CD4-positive, alpha-beta T cell (primary cell): ENCODE results near the gene THEM5. TPM values are rescaled to one million over a fixed set of nuclear protein-coding genes. Genes with fewer than 3 reads are reported as not detected.

Source experiments
- ATAC-seq: fragments of 200-7000 bp; cut with Tn5 transposase; one replicate; pipeline ENCODE4 v1.10.0; 2022; ENCODE audit warnings: mild to moderate bottlenecking; ENCODE audit not compliant: poor library complexity
- CTCF ChIA-PET: fragments of 350-600 bp; sonication (Branson Sonifier 250); formaldehyde crosslinking; loops from one replicate; lab custom pipeline; 2021; ENCODE audit warnings: antibody characterized with exemption, inconsistent platforms; lab: Charles Lee
- POLR2A ChIA-PET: fragments of 350-600 bp; sonication (Branson Sonifier 250); formaldehyde crosslinking; loops from one replicate; lab custom pipeline; 2021; ENCODE audit warnings: antibody characterized with exemption, inconsistent platforms; lab: Charles Lee
- DNase-seq, 14 experiments: peaks; one replicate each; pipeline ENCODE4 v3.0.0-alpha.2; 2013 to 2020; ENCODE audit warnings: mixed read lengths in 2 of 14
- H3K27ac ChIP-seq, 2 donors: one replicate each; pipeline versions ENCODE4 v1.5.1 to v1.7.0; 2013; ENCODE audit warnings: low read length in 2 of 2, low read depth in 1 of 2, mild to moderate bottlenecking in 1 of 2
- H3K27me3 ChIP-seq, 2 experiments: 1 replicate in 1 of 2; 2 replicates in 1 of 2; pipeline versions ENCODE4 v1.6.1 to v1.7.0; 2013; ENCODE audit warnings: low read length in 2 of 2, control low read depth in 1 of 2, mild to moderate bottlenecking in 1 of 2, moderate library complexity in 1 of 2; ENCODE audit not compliant: insufficient read depth in 2 of 2, control insufficient read depth in 1 of 2
- H3K36me3 ChIP-seq: one replicate; pipeline ENCODE4 v1.6.1; 2013; ENCODE audit warnings: low read length, control low read depth; ENCODE audit not compliant: insufficient read depth
- H3K4me1 ChIP-seq: one replicate; pipeline ENCODE4 v1.6.1; 2013; ENCODE audit warnings: low read length, control low read depth; ENCODE audit not compliant: insufficient read depth
- H3K4me3 ChIP-seq: one replicate; pipeline ENCODE4 v1.5.1; 2013; ENCODE audit warnings: mild to moderate bottlenecking, low read length, moderate library complexity
- H3K9me3 ChIP-seq, 2 experiments: 1 replicate in 1 of 2; 2 replicates in 1 of 2; pipeline versions ENCODE4 v1.6.1 to v1.7.0; 2013; ENCODE audit warnings: low read length in 2 of 2, mild to moderate bottlenecking in 2 of 2, control low read depth in 1 of 2, moderate library complexity in 1 of 2; ENCODE audit not compliant: control insufficient read depth in 1 of 2, insufficient read depth in 1 of 2
- H3K27ac Mint-ChIP-seq: one replicate; pipeline ENCODE4 v1.8.0; 2020; ENCODE audit warnings: mixed read lengths
- H3K27me3 Mint-ChIP-seq: one replicate; pipeline ENCODE4 v1.8.0; 2021; ENCODE audit warnings: mixed read lengths
- H3K36me3 Mint-ChIP-seq: one replicate; pipeline ENCODE4 v1.8.0; 2021; ENCODE audit warnings: low read depth, mixed read lengths
- H3K4me1 Mint-ChIP-seq: one replicate; pipeline ENCODE4 v1.8.0; 2021; ENCODE audit warnings: low read depth, mixed read lengths
- H3K4me3 Mint-ChIP-seq: one replicate; pipeline ENCODE4 v1.8.0; 2020; ENCODE audit warnings: mild to moderate bottlenecking, mixed read lengths
- H3K9me3 Mint-ChIP-seq: one replicate; pipeline ENCODE4 v1.8.0; 2020; ENCODE audit warnings: mixed read lengths
- CTCF ChIP-seq: fragments of 200-600 bp; IDR thresholded peaks from one replicate; pipeline ENCODE4 v1.8.0; 2022; ENCODE audit warnings: antibody characterized with exemption, mild to moderate bottlenecking
- intact Hi-C, 2 experiments: fragments of 100-400 bp; cut with DNase I in 1 of 2; cut with micrococcal nuclease in 1 of 2; formaldehyde crosslinking; loops; one replicate each; pipeline versions ENCODE4 v1.15.1 to v1.9.0; 2023 to 2025; cut with DNase I, micrococcal nuclease
- total RNA-seq, 174 experiments: library from RNA in 2 of 174; stranded (reverse) in 2 of 174; gene quantifications; one replicate each; pipeline ENCODE4 v1.2.3 and lab custom pipeline; 2021 to 2026

The THEM5 gene
- total RNA-seq, 2 experiments from 2014 or later, result not detected

- Histone ChIP-seq H3K9me3 (no peaks in the 10 kb centered on the region), H3K27ac (no peak within 1 kb of the TSS), H3K36me3 (peaks cover 11% of the 10 kb centered on the region), H3K4me3 (no peak within 1 kb of the TSS), H3K4me1 (peaks cover 20% of the 10 kb centered on the region), H3K27me3 (no peaks in the 10 kb centered on the region)
- ATAC-seq (no peak), DNase-seq (no peak)
- POLR2A ChIA-PET, result no interaction called here
- Mint-ChIP-seq H3K27me3 (no peaks in the 10 kb centered on the region), H3K9me3 (no peaks in the 10 kb centered on the region), H3K4me1 (peaks cover 5% of the 10 kb centered on the region), H3K27ac (no peak within 1 kb of the TSS), H3K4me3 (no peak within 1 kb of the TSS), H3K36me3 (no peaks in the 10 kb centered on the region)
- no peak for TF ChIP-seq CTCF
- CTCF ChIA-PET, result no interaction called here
- intact Hi-C loops, result no loop called here
Observed at GRCh38 chr1:151805066-151805820, 48.3 kb downstream of the THEM5 start, which contains the start of gene LINGO4. Gene LINGO4, minus strand, starts transcription at chr1:151805419. Its CDS starts 2,715 bp downstream, at chr1:151802704.

GRCh38 chr1:151803915-151804314 is 49.6 kb downstream of the THEM5 start:
- ATAC-seq (no peak), DNase-seq (no peak)
- intact Hi-C loops, result no loop called here
- no peaks in the 10 kb centered on the region for H3K36me3 Mint-ChIP-seq
- peaks cover 26% of the 10 kb centered on the region for H3K4me1 ChIP-seq
- peaks cover 10% of the 10 kb centered on the region for H3K4me1 Mint-ChIP-seq
- H3K4me3 ChIP-seq, result no peak overlapping the region
- no peak overlapping the region for H3K4me3 Mint-ChIP-seq
- ChIA-PET POLR2A (interaction anchor here (0.7 kb wide), 1 partner anchor 25 kb away, joined by 3 read pairs; no protein-coding TSS in a partner anchor), CTCF (no interaction called here)
- peaks cover 3% of the 10 kb centered on the region for H3K36me3 ChIP-seq
- H3K9me3 ChIP-seq, result no peaks in the 10 kb centered on the region
- no peak overlapping the region for H3K27ac Mint-ChIP-seq
- TF ChIP-seq CTCF, result no peak
- H3K27ac ChIP-seq, result no peak overlapping the region
- H3K27me3 ChIP-seq, result no peaks in the 10 kb centered on the region
- no peaks in the 10 kb centered on the region for H3K27me3 Mint-ChIP-seq
- H3K9me3 Mint-ChIP-seq, result no peaks in the 10 kb centered on the region

GRCh38 chr1:151803164-151803563 is 50.3 kb downstream of the THEM5 start:
- H3K27me3 Mint-ChIP-seq, result no peaks in the 10 kb centered on the region
- Histone ChIP-seq H3K4me1 (peaks cover 26% of the 10 kb centered on the region), H3K4me3 (no peak overlapping the region), H3K9me3 (no peaks in the 10 kb centered on the region), H3K27ac (no peak overlapping the region), H3K27me3 (no peaks in the 10 kb centered on the region), H3K36me3 (peaks cover 3% of the 10 kb centered on the region)
- H3K9me3 Mint-ChIP-seq, result no peaks in the 10 kb centered on the region
- no peak overlapping the region for H3K27ac Mint-ChIP-seq
- no peak for TF ChIP-seq CTCF
- no peak overlapping the region for H3K4me3 Mint-ChIP-seq
- ChIA-PET CTCF (no interaction called here), POLR2A (interaction anchor here (0.7 kb wide), 1 partner anchor 25 kb away, joined by 3 read pairs; no protein-coding TSS in a partner anchor)
- H3K36me3 Mint-ChIP-seq, result no peaks in the 10 kb centered on the region
- peaks cover 10% of the 10 kb centered on the region for H3K4me1 Mint-ChIP-seq
- ATAC-seq (no peak), DNase-seq (no peak)
- intact Hi-C loops, result no loop called here
